Measurements from ENCODE around the gene KDM7A. TPM values are rescaled to one million over a fixed set of nuclear protein-coding genes. Genes with fewer than 3 reads are reported as not detected.

Gene KDM7A
- total RNA-seq, 1 experiment from 2014 or later, result 11.7 TPM

- POLR2A ChIA-PET (ENCODE audit: low non-redundant PET), result no interaction called here
- CTCF ChIA-PET, result no interaction called here
- Histone ChIP-seq H3K4me3 (ENCODE audit: low read depth, low read length, poor library complexity, severe bottlenecking) (no peak overlapping the region), H3K4me1 (ENCODE audit: insufficient read depth, low read length, poor library complexity, severe bottlenecking) (no peaks in the 10 kb centered on the region), H3K9me3 (ENCODE audit: low read depth, low read length, poor library complexity, severe bottlenecking) (no peaks in the 10 kb centered on the region), H3K27me3 (replicated peaks; ENCODE audit: insufficient read depth, low read depth, low read length, poor library complexity) (no peaks in the 10 kb centered on the region), H3K27ac (ENCODE audit: low read depth, low read length, poor library complexity, severe bottlenecking) (no peak overlapping the region), H3K36me3 (ENCODE audit: insufficient read depth, low read length, poor library complexity, severe bottlenecking) (no peaks in the 10 kb centered on the region)
- intact Hi-C loops (cut with micrococcal nuclease; ENCODE audit: unreplicated experiment), result no loop called here
- BruUV-seq (replicated peaks), result no TSS peak
- TF ChIP-seq CTCF (conservative IDR thresholded peaks at IDR 0.05; ENCODE audit: low read depth, low read length) (no peak), EZH2 (IDR thresholded peaks at IDR 0.05; ENCODE audit: borderline replicate concordance, low read depth, low read length, poor library complexity, severe bottlenecking) (no peak)
- no peak for DNase-seq (ENCODE audit: low spot score)
Observed at GRCh38 chr7:140035400-140036223, 141.2 kb downstream of the KDM7A start.

Other genes with a start within 250 kb of the KDM7A start
- gene PARP12, start 114.0 kb downstream of the KDM7A start, total RNA-seq (2021), result 17.8 and 19.3 TPM in 2 replicates
- 34.4 and 34.7 TPM in 2 replicates for gene SLC37A3, start 221.5 kb upstream of the KDM7A start, total RNA-seq (2021)
- not detected in 2 replicates for gene RAB19, start 227.1 kb upstream of the KDM7A start, total RNA-seq (2021)